ENCODE results near the gene EPC2. TPM values are rescaled to one million over a fixed set of nuclear protein-coding genes. Genes with fewer than 3 reads are reported as not detected.

Gene EPC2
- total and polyA plus RNA-seq, 2 experiments from 2014 or later: 6.3 to 27.0 TPM

DNA sequence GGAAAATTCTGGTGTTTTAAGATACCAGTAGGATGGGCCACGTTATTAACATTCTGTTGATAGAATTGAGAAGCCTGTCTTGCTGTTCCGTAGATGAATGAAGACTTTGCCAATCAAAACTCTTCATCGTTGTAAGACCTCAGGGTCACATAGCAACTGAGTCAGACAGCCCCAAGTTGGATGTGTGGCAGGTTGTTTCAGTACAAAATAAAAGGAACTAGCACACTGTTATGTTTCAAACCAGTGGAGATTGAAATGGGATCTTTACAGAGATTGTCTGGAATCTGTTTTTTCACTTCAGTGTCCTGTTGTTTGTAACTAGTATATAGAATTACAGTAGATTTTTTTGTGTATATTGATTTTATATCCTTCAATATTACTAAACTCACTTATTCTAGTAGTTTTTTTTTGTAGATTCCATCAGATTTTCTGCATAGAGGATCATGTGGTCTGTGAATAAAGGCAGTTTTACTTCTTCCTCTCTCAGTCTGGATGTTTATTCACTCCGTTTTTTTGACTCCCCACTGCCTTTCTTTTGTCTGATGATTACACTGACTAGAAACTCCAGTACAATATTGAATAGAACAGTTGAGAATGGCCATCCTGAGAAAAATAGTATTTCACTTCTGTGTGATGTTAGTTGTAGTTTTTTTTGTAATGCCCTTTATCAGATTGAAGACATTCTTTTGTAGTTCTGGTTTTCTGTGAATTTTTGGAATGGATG, 22.7 kb downstream of the EPC2 start (continued):
- TF ChIP-seq, protein P1, sequence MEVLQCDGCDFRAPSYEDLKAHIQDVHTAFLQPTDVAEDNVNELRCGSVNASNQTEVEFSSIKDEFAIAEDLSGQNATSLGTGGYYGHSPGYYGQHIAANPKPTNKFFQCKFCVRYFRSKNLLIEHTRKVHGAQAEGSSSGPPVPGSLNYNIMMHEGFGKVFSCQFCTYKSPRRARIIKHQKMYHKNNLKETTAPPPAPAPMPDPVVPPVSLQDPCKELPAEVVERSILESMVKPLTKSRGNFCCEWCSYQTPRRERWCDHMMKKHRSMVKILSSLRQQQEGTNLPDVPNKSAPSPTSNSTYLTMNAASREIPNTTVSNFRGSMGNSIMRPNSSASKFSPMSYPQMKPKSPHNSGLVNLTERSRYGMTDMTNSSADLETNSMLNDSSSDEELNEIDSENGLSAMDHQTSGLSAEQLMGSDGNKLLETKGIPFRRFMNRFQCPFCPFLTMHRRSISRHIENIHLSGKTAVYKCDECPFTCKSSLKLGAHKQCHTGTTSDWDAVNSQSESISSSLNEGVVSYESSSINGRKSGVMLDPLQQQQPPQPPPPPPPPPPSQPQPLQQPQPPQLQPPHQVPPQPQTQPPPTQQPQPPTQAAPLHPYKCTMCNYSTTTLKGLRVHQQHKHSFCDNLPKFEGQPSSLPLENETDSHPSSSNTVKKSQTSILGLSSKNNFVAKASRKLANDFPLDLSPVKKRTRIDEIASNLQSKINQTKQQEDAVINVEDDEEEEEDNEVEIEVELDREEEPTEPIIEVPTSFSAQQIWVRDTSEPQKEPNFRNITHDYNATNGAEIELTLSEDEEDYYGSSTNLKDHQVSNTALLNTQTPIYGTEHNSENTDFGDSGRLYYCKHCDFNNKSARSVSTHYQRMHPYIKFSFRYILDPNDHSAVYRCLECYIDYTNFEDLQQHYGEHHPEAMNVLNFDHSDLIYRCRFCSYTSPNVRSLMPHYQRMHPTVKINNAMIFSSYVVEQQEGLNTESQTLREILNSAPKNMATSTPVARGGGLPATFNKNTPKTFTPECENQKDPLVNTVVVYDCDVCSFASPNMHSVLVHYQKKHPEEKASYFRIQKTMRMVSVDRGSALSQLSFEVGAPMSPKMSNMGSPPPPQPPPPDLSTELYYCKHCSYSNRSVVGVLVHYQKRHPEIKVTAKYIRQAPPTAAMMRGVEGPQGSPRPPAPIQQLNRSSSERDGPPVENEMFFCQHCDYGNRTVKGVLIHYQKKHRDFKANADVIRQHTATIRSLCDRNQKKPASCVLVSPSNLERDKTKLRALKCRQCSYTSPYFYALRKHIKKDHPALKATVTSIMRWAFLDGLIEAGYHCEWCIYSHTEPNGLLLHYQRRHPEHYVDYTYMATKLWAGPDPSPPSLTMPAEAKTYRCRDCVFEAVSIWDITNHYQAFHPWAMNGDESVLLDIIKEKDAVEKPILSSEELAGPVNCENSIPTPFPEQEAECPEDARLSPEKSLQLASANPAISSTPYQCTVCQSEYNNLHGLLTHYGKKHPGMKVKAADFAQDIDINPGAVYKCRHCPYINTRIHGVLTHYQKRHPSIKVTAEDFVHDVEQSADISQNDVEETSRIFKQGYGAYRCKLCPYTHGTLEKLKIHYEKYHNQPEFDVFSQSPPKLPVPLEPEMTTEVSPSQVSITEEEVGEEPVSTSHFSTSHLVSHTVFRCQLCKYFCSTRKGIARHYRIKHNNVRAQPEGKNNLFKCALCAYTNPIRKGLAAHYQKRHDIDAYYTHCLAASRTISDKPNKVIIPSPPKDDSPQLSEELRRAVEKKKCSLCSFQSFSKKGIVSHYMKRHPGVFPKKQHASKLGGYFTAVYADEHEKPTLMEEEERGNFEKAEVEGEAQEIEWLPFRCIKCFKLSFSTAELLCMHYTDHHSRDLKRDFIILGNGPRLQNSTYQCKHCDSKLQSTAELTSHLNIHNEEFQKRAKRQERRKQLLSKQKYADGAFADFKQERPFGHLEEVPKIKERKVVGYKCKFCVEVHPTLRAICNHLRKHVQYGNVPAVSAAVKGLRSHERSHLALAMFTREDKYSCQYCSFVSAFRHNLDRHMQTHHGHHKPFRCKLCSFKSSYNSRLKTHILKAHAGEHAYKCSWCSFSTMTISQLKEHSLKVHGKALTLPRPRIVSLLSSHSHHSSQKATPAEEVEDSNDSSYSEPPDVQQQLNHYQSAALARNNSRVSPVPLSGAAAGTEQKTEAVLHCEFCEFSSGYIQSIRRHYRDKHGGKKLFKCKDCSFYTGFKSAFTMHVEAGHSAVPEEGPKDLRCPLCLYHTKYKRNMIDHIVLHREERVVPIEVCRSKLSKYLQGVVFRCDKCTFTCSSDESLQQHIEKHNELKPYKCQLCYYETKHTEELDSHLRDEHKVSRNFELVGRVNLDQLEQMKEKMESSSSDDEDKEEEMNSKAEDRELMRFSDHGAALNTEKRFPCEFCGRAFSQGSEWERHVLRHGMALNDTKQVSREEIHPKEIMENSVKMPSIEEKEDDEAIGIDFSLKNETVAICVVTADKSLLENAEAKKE (CRISPR knock-in tag; IDR thresholded peaks at IDR 0.05): no peak
- no peak for TF ChIP-seq ZNF331 (CRISPR knock-in tag; IDR thresholded peaks at IDR 0.05; ENCODE audit: low read depth)

DNA sequence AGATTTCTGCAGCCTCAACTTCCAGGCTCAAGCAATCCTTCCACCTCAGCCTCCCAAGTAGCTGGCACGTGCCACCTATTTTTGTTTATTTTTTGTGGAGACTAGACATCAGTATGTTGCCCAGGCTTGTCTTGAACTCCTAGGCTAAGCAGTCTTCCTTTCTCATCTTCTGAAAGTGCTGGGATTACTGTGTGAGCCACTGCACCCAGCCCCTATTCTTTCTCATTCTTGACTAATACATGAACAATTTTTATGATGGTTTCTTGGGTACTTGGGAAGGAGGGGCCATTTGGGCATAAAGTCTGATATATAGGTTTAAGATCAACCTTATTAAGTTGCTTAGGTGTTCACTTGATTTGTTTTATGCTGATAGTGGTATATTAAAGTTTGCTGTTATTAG, 26.2 kb downstream of the EPC2 start:
- H3K27ac Mint-ChIP-seq: peak overlapping the region; percentile 78; the same call in 1 of the 2 replicates
- H3F3A ChIP-seq (replicated peaks; ENCODE audit: low read depth): no peaks in the 10 kb centered on the region
- H3K4me1 ChIP-seq (ENCODE audit: insufficient read depth): peaks cover 25% of the 10 kb centered on the region
- TF ChIP-seq EZH2 (IDR thresholded peaks at IDR 0.05; ENCODE audit: low read depth, unreplicated experiment): no peak
- no peak for TF ChIP-seq ZNF331 (CRISPR knock-in tag; IDR thresholded peaks at IDR 0.05; ENCODE audit: low read depth)
- no peak for TF ChIP-seq CREB1 (CRISPR knock-in tag; IDR thresholded peaks at IDR 0.05; ENCODE audit: low read depth)
- no peak for TF ChIP-seq EZH2phosphoT487 (IDR thresholded peaks at IDR 0.05; ENCODE audit: unreplicated experiment)
- TF ChIP-seq JUNB (IDR thresholded peaks at IDR 0.05; ENCODE audit: unreplicated experiment): no peak
- H3K9me3 Mint-ChIP-seq: no peaks in the 10 kb centered on the region
- H3K27me3 ChIP-seq (ENCODE audit: insufficient read depth): no peaks in the 10 kb centered on the region
- no peak overlapping the region for H3K4me3 ChIP-seq
- no peak overlapping the region for H3K4me2 ChIP-seq
- no peaks in the 10 kb centered on the region for H3K36me3 ChIP-seq (ENCODE audit: insufficient read depth)
- DNase-seq (ENCODE audit: low spot score) (no peak), ATAC-seq (no peak; the same call in 2 of the 3 replicates)
- H3K4me3 Mint-ChIP-seq: no peak overlapping the region
- peaks cover 46% of the 10 kb centered on the region for H3K4me1 Mint-ChIP-seq
- peaks cover 7% of the 10 kb centered on the region for H3K27me3 Mint-ChIP-seq (ENCODE audit: insufficient read depth, low read depth, poor library complexity)
- H3K36me3 Mint-ChIP-seq (ENCODE audit: low read depth): 0 out of 3 replicates have a peak, but pooled peaks cover 2% of the 10 kb centered on the region
- H2AFZ ChIP-seq: no peak overlapping the region
- H3K9me2 ChIP-seq (ENCODE audit: insufficient read depth): no peaks in the 10 kb centered on the region
- no peaks in the 10 kb centered on the region; the same call in 1 of the 2 replicates for H4K20me1 ChIP-seq (replicated peaks; ENCODE audit: insufficient read depth)
- 0 out of 2 replicates have a peak overlapping the region, but pooled peaks have one; percentile 2 for H3K27ac ChIP-seq (ENCODE audit: low read depth)
- H3K79me2 ChIP-seq (replicated peaks; ENCODE audit: insufficient read depth): peaks cover 100% of the 10 kb centered on the region

Data from GM23338 (cell line).